ENCODE results near the gene IRF9.

IRF9 gene

DNA sequence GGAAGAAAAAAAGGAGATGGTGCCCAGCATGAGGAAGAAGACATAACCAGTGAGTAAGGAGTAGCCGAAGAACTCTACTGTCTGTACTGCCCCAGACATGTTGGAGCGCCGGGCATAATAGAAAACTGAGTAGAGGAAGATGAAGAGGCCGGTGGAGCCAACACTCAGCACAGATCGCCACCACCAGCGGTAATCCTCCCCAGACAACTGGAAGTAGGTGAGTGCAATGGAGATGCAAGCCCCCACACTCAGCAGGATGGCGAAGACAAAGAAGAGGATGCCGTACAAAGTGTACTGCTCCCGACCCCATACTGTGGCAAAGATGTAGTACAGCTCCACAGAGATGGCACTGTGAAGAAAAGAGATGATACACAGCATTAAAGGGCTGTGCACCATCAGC lies 28.4 kb downstream of the IRF9 start:
- no peaks in the 10 kb centered on the region for H3K27me3 ChIP-seq (ENCODE audit: control insufficient read depth in 1 of 2, insufficient read depth in 2 of 2, low read length in 2 of 2)
- peak overlapping the region in 1 of 2 donors; percentile 79 for H3K4me3 ChIP-seq (ENCODE audit: low read depth in 1 of 2, low read length in 2 of 2)
- peaks cover 27 to 55% of the 10 kb centered on the region in 2 donors for H3K36me3 ChIP-seq (ENCODE audit: control insufficient read depth in 1 of 2, insufficient read depth in 2 of 2, low read length in 2 of 2)
- peaks cover 20 to 24% of the 10 kb centered on the region in 2 donors for H3K4me1 ChIP-seq (ENCODE audit: control insufficient read depth in 1 of 2, insufficient read depth in 2 of 2, low read length in 2 of 2)
- no peak overlapping the region for H3K27ac ChIP-seq (ENCODE audit: low read depth, low read length)
- no peaks in the 10 kb centered on the region for H3K9me3 ChIP-seq (ENCODE audit: control insufficient read depth in 1 of 2, low read length in 2 of 2)
- no peak overlapping the region for H3K9ac ChIP-seq (ENCODE audit: low read depth in 1 of 2, low read length in 2 of 2)

GRCh38 chr14:24190416-24190815 lies 29.4 kb downstream of the IRF9 start:
- H3K36me3 ChIP-seq (ENCODE audit: control insufficient read depth in 1 of 2, insufficient read depth in 2 of 2, low read length in 2 of 2): peaks cover 19 to 46% of the 10 kb centered on the region in 2 donors
- H3K27ac ChIP-seq (ENCODE audit: low read depth, low read length): no peak overlapping the region
- no peaks in the 10 kb centered on the region for H3K9me3 ChIP-seq (ENCODE audit: control insufficient read depth in 1 of 2, low read length in 2 of 2)
- no peak overlapping the region for H3K9ac ChIP-seq (ENCODE audit: low read depth in 1 of 2, low read length in 2 of 2)
- H3K4me1 ChIP-seq (ENCODE audit: control insufficient read depth in 1 of 2, insufficient read depth in 2 of 2, low read length in 2 of 2): peaks cover 25 to 29% of the 10 kb centered on the region in 2 donors
- no peaks in the 10 kb centered on the region for H3K27me3 ChIP-seq (ENCODE audit: control insufficient read depth in 1 of 2, insufficient read depth in 2 of 2, low read length in 2 of 2)
- no peak overlapping the region for H3K4me3 ChIP-seq (ENCODE audit: low read depth in 1 of 2, low read length in 2 of 2)

- H3K36me3 ChIP-seq (ENCODE audit: control insufficient read depth in 1 of 2, insufficient read depth in 2 of 2, low read length in 2 of 2): peaks cover 10 to 31% of the 10 kb centered on the region in 2 donors
- no peaks in the 10 kb centered on the region for H3K9me3 ChIP-seq (ENCODE audit: control insufficient read depth in 1 of 2, low read length in 2 of 2)
- H3K9ac ChIP-seq (ENCODE audit: low read depth in 1 of 2, low read length in 2 of 2): no peak overlapping the region
- no peaks in the 10 kb centered on the region for H3K27me3 ChIP-seq (ENCODE audit: control insufficient read depth in 1 of 2, insufficient read depth in 2 of 2, low read length in 2 of 2)
- no peak overlapping the region for H3K27ac ChIP-seq (ENCODE audit: low read depth, low read length)
- H3K4me3 ChIP-seq (ENCODE audit: low read depth in 1 of 2, low read length in 2 of 2): no peak overlapping the region
- H3K4me1 ChIP-seq (ENCODE audit: control insufficient read depth in 1 of 2, insufficient read depth in 2 of 2, low read length in 2 of 2): peaks cover 28% of the 10 kb centered on the region in 2 donors
Observed at GRCh38 chr14:24192933-24193332, 31.9 kb downstream of the IRF9 start.

DNA sequence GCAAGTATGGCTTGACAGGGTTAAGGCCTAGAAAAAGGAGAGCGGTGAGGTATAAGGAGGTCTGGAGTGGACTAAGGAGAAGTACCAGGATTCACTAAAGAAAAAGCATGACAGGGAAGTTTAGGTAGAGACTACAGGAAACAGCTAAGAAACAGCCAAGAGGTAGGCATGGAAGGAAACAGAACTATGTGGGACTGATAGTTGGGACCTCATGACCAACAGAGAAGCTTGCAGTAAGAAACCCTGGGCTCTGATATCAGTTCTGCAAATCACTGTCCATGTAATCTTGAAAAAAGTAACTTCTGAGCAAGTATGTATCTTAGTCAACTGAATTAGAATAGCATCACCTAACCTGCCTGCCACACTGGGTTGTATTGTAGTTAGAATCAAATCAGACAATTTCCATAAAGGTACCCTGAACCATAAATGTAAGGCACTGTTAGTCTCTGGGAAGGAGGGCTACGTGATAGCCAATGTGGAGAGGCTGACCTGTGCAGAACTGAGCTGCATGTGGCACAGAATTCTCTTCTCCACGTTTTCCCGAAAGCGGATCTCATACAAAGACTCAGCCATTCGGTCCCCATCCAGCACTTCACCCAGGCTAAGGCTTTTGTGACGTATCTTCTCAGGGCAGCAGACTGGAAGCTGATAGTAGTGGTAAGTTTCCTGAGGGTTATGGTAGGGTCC lies 33.3 kb downstream of the IRF9 start:
- Histone ChIP-seq H3K4me3 (ENCODE audit: low read depth in 1 of 2, low read length in 2 of 2) (peak overlapping the region; percentile 80 to 89), H3K27ac (ENCODE audit: low read depth, low read length) (no peak overlapping the region), H3K9me3 (ENCODE audit: control insufficient read depth in 1 of 2, low read length in 2 of 2) (no peaks in the 10 kb centered on the region), H3K27me3 (ENCODE audit: control insufficient read depth in 1 of 2, insufficient read depth in 2 of 2, low read length in 2 of 2) (no peaks in the 10 kb centered on the region), H3K36me3 (ENCODE audit: control insufficient read depth in 1 of 2, insufficient read depth in 2 of 2, low read length in 2 of 2) (peaks cover 10 to 31% of the 10 kb centered on the region in 2 donors), H3K9ac (ENCODE audit: low read depth in 1 of 2, low read length in 2 of 2) (peak overlapping the region; percentile 72 to 93), H3K4me1 (ENCODE audit: control insufficient read depth in 1 of 2, insufficient read depth in 2 of 2, low read length in 2 of 2) (peaks cover 28 to 29% of the 10 kb centered on the region in 2 donors)

DNA sequence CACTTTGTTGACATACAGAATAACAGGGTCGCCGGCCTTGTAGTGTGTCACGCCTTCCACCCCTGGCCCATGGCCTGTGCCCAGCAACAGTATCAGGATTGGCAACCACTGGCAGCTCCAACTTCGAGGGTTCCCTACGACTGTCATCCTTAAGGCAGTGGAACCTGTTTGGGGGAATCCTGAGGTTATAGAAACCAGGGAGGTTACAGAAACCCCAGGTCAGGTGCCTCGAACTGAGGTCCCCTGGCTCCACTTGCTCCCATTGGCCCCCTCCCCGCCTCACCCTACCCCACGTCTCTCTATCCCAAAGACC lies 33.8 kb downstream of the IRF9 start:
- Histone ChIP-seq H3K27ac (ENCODE audit: low read depth, low read length) (peak overlapping the region; percentile 97), H3K4me1 (ENCODE audit: control insufficient read depth in 1 of 2, insufficient read depth in 2 of 2, low read length in 2 of 2) (peaks cover 26 to 29% of the 10 kb centered on the region in 2 donors), H3K27me3 (ENCODE audit: control insufficient read depth in 1 of 2, insufficient read depth in 2 of 2, low read length in 2 of 2) (no peaks in the 10 kb centered on the region), H3K36me3 (ENCODE audit: control insufficient read depth in 1 of 2, insufficient read depth in 2 of 2, low read length in 2 of 2) (peaks cover 10 to 29% of the 10 kb centered on the region in 2 donors), H3K9me3 (ENCODE audit: control insufficient read depth in 1 of 2, low read length in 2 of 2) (no peaks in the 10 kb centered on the region), H3K9ac (ENCODE audit: low read depth in 1 of 2, low read length in 2 of 2) (peak overlapping the region; percentile 72 to 93), H3K4me3 (ENCODE audit: low read depth in 1 of 2, low read length in 2 of 2) (peak overlapping the region; percentile 80 to 89)

GRCh38 chr14:24195186-24196070 lies 34.4 kb downstream of the IRF9 start, which contains the start of gene TM9SF1:
Gene TM9SF1, minus strand, starts transcription at chr14:24195441. Its CDS starts 422 bp downstream, at chr14:24195019.
- Histone ChIP-seq H3K36me3 (ENCODE audit: control insufficient read depth in 1 of 2, insufficient read depth in 2 of 2, low read length in 2 of 2) (peaks cover 8 to 23% of the 10 kb centered on the region in 2 donors), H3K4me3 (ENCODE audit: low read depth in 1 of 2, low read length in 2 of 2) (peak within 1 kb of the TSS; percentile 80 to 89), H3K4me1 (ENCODE audit: control insufficient read depth in 1 of 2, insufficient read depth in 2 of 2, low read length in 2 of 2) (peaks cover 26 to 29% of the 10 kb centered on the region in 2 donors), H3K9me3 (ENCODE audit: control insufficient read depth in 1 of 2, low read length in 2 of 2) (no peaks in the 10 kb centered on the region), H3K9ac (ENCODE audit: low read depth in 1 of 2, low read length in 2 of 2) (peak within 1 kb of the TSS; percentile 72 to 93), H3K27ac (ENCODE audit: low read depth, low read length) (peak within 1 kb of the TSS; percentile 97), H3K27me3 (ENCODE audit: control insufficient read depth in 1 of 2, insufficient read depth in 2 of 2, low read length in 2 of 2) (no peaks in the 10 kb centered on the region)

- peaks cover 7 to 17% of the 10 kb centered on the region in 2 donors for H3K36me3 ChIP-seq (ENCODE audit: control insufficient read depth in 1 of 2, insufficient read depth in 2 of 2, low read length in 2 of 2)
- H3K9ac ChIP-seq (ENCODE audit: low read depth in 1 of 2, low read length in 2 of 2): peak overlapping the region; percentile 72 to 93
- H3K9me3 ChIP-seq (ENCODE audit: control insufficient read depth in 1 of 2, low read length in 2 of 2): no peaks in the 10 kb centered on the region
- peak overlapping the region; percentile 97 for H3K27ac ChIP-seq (ENCODE audit: low read depth, low read length)
- H3K4me1 ChIP-seq (ENCODE audit: control insufficient read depth in 1 of 2, insufficient read depth in 2 of 2, low read length in 2 of 2): peaks cover 26 to 29% of the 10 kb centered on the region in 2 donors
- H3K4me3 ChIP-seq (ENCODE audit: low read depth in 1 of 2, low read length in 2 of 2): peak overlapping the region; percentile 80 to 89
- no peaks in the 10 kb centered on the region for H3K27me3 ChIP-seq (ENCODE audit: control insufficient read depth in 1 of 2, insufficient read depth in 2 of 2, low read length in 2 of 2)
Observed at GRCh38 chr14:24196071-24197055, 35.3 kb downstream of the IRF9 start.

DNA sequence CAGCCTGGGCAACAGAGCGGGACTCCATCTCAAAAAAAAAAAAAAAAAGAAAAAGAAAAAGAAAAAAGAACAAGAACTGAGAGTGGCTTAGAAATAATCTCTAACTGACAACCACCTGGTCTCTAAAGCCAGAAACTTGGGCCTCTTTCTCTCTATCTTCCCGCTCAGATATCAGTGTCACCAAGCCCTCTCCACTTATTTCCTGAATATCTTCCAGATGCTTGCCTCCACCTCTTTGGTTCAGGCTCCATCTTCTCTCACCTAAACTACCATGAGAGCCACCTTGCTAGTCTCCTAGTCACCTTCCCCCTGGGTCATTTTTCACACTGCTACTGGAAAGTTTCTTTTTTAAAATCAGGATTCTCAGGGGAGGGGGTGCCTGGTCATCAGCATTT lies 36.0 kb downstream of the IRF9 start:
- Histone ChIP-seq H3K36me3 (ENCODE audit: control insufficient read depth in 1 of 2, insufficient read depth in 2 of 2, low read length in 2 of 2) (peaks cover 5 to 15% of the 10 kb centered on the region in 2 donors), H3K9ac (ENCODE audit: low read depth in 1 of 2, low read length in 2 of 2) (no peak overlapping the region), H3K27me3 (ENCODE audit: control insufficient read depth in 1 of 2, insufficient read depth in 2 of 2, low read length in 2 of 2) (no peaks in the 10 kb centered on the region), H3K4me3 (ENCODE audit: low read depth in 1 of 2, low read length in 2 of 2) (peak overlapping the region in 1 of 2 donors; percentile 80), H3K9me3 (ENCODE audit: control insufficient read depth in 1 of 2, low read length in 2 of 2) (no peaks in the 10 kb centered on the region), H3K27ac (ENCODE audit: low read depth, low read length) (no peak overlapping the region), H3K4me1 (ENCODE audit: control insufficient read depth in 1 of 2, insufficient read depth in 2 of 2, low read length in 2 of 2) (peaks cover 26 to 29% of the 10 kb centered on the region in 2 donors)

DNA sequence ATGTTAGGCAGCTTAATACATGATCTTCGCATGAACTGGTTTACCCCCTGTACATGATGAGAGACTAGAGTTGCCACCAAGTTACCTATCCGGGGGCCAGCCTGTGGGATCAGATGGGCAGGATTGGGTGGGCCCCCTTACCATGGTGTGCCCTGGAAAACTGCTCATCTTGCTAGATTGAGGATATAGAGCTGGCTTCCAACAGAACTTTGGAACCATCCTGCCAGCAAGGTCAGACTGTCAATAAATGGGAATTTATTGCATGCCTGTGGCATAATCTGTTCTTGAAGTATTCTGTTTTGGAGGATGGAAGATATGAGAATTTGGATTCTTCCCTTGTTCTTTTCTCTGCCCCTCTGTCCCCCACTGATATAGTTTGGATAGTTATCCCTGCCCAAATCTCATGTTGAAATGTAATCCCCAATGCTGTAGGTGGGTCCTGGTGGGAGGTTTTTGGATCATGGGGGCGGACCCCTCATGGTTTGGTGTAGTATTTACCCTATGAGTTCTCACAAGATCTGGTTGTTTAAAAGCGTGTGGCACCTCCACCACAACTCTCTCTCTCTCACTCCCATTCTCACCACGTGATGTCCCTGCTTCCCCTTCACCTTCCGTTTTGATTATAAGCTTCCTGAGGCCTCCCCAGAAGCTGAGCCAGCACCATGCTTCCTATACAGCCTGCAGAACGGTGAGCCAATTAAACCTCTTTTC lies 37.9 kb downstream of the IRF9 start:
- Histone ChIP-seq H3K9me3 (ENCODE audit: control insufficient read depth in 1 of 2, low read length in 2 of 2) (no peaks in the 10 kb centered on the region), H3K27ac (ENCODE audit: low read depth, low read length) (no peak overlapping the region), H3K9ac (ENCODE audit: low read depth in 1 of 2, low read length in 2 of 2) (no peak overlapping the region), H3K36me3 (ENCODE audit: control insufficient read depth in 1 of 2, insufficient read depth in 2 of 2, low read length in 2 of 2) (peaks cover 0 to 9% of the 10 kb centered on the region in 2 donors), H3K27me3 (ENCODE audit: control insufficient read depth in 1 of 2, insufficient read depth in 2 of 2, low read length in 2 of 2) (no peaks in the 10 kb centered on the region), H3K4me3 (ENCODE audit: low read depth in 1 of 2, low read length in 2 of 2) (no peak overlapping the region), H3K4me1 (ENCODE audit: control insufficient read depth in 1 of 2, insufficient read depth in 2 of 2, low read length in 2 of 2) (peaks cover 24 to 28% of the 10 kb centered on the region in 2 donors)

Data from duodenal mucosa (tissue), 2 donors.